Astrocyte of the cerebellum (primary cell): ENCODE measurements around the gene MESD.

Experiments
- DNase-seq: peaks from one replicate; pipeline ENCODE4 v3.0.0-alpha.2; 2011; ENCODE audit warnings: low read depth
- H3K4me3 ChIP-seq: 2 replicates; pipeline ENCODE4 v1.5.1; 2011; ENCODE audit warnings: mild to moderate bottlenecking, low read depth, low read length, moderate library complexity
- CTCF ChIP-seq: IDR thresholded peaks from 2 replicates; pipeline ENCODE4 v1.5.1; 2012; ENCODE audit warnings: low read length, low read depth, moderate library complexity, mild to moderate bottlenecking; ENCODE audit errors: missing control alignments
- in situ Hi-C: cut with HindIII; loops from 2 replicates; pipeline ENCODE4 v1.10.0; 2017; ENCODE audit warnings: low sequenced_read_pairs

MESD gene

GRCh38 chr15:80921736-80922410, 67.7 kb downstream of the MESD start:
- in situ Hi-C loops = no loop called here
- DNase-seq = no peak
- no peak for TF ChIP-seq CTCF
- no peak overlapping the region for H3K4me3 ChIP-seq

DNA sequence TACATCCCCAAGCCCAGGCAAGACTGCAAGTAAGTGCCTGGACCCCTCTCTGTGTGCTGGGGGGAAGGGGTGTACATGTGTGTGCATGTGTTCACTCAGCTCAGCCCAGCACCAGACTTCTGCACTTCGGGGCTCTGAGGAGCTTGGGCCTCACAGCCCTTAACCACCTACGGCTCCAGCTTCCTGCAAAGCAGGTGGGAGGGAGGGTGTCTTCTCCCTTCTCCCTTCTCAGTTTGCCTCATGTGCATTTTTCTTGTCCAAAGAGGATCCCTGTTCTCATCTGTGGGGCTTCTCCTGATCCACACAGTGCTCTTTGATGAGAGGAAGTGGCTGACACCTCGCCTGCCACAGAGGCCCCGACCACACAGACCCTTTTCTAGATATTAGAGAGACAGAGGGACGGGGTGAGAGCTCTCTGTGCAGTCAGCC, 69.3 kb downstream of the MESD start:
- DNase-seq = no peak
- no peak overlapping the region for H3K4me3 ChIP-seq
- no peak for TF ChIP-seq CTCF
- in situ Hi-C loops = no loop called here

- in situ Hi-C loops = no loop called here
- no peak for DNase-seq
- no peak for TF ChIP-seq CTCF
- H3K4me3 ChIP-seq = no peak overlapping the region
These were observed 71.3 kb downstream of the MESD start for GRCh38 chr15:80918196-80918783.

- DNase-seq = no peak
- no peak for TF ChIP-seq CTCF
- H3K4me3 ChIP-seq = no peak overlapping the region
- in situ Hi-C loops = no loop called here
These were observed 73.6 kb downstream of the MESD start for GRCh38 chr15:80916056-80916455.

DNA sequence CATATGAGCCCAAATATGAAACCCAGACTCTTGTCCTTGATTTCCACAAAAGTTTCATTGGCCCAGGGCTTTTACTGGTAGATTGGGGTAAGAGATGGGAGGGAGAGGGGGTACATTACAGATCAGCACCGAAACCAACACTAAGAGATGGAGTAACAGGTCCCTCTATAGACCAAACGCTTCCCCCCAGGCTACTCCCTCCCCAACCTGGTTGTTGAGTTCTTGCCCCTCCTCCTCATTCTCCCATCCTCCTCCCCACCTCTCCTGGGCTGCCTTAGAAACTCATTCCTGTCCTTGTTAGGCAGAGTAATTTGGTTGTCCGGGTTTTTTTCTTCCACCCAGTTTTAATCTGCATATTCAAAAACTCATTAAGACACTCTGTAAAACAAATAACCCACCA, 74.1 kb downstream of the MESD start:
- in situ Hi-C loops = no loop called here
- DNase-seq = no peak
- no peak for TF ChIP-seq CTCF
- no peak overlapping the region for H3K4me3 ChIP-seq

- in situ Hi-C loops = no loop called here
- no peak for TF ChIP-seq CTCF
These were observed 76.1 kb downstream of the MESD start for GRCh38 chr15:80913541-80913940.

More at GRCh38 chr15:80913541-80913940, 76.1 kb downstream of the MESD start:
- no peak overlapping the region for H3K4me3 ChIP-seq
- DNase-seq = no peak
